Stimulated activated CD4-positive, alpha-beta T cell treated with anti-CD3 and anti-CD28 coated beads, TNF-alpha, amount 100 ng/mL, for 48 hours (primary cell): ENCODE measurements around the gene CDC42BPA.

Experiments used
- DNase-seq, 3 donors: peaks; one replicate each; pipeline ENCODE4 v3.0.0-alpha.2; 2020; ENCODE audit warnings: low read depth in 3 of 3

Gene CDC42BPA

DNA sequence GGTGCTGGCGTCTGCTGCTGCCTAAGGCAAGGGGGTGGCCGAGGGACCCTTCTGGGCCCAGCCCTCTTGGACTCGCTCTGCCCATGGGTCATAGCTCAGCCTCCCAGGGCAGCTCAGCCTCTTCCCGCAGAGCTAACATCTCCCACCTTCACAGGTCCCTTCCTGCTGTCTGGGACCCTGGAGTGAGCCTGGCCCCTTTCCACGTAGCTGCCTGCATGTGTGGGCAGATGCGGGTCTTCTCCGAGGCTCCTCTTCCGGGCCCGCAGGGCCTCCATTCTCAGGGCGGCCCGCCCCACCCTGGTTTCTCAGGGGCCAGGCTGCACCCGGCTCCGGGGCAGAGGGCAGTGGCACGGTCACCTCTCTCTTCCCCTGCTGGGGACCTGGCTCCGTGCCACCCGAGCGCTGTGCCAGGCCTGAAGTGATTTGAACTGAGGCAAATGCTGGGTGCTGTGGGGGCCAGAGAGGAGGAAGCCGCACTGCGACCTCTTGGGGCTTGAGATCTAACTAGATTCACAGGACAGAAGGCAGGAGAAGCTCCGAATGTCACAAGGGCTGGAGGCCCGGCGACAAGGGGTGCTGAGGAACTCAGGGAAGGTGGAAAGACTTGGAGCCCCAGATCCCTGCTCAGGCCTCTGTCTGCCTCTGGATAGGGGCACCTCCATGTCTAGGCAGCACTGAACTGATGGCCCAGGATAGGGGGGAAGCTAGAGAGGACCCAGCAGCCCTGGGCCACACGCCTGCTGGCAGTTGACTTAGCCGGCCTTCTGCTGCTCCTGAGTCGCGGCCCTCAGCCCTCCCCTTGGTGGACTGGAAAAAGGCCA, 337.5 kb downstream of the CDC42BPA start:
- DNase-seq, result no peak

- no peak for DNase-seq
Observed at GRCh38 chr1:226980122-226980560, 338.2 kb downstream of the CDC42BPA start.

- no peak for DNase-seq
Observed at GRCh38 chr1:226979517-226980121, 338.7 kb downstream of the CDC42BPA start.

DNA sequence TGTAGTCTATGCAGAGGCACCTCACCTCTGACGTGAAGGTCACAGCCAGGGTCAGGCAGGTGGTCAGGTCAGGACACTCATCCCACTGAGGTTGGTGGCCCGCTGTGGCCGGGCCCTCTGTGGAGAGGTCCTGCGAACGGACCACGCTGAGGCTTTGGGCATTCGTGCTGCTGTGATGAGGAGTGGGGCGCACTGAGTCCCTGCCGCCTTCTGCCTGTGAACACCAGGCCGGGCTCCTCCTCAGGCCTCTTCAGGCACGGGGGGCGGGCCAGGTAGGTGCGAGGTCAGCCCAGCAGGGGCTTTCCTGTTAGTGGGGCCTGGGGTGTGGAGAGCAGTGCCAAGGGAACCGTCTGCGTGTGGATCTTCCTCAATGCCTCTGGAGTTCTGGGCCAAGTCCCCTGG, 339.2 kb downstream of the CDC42BPA start:
- DNase-seq, result no peak

DNA sequence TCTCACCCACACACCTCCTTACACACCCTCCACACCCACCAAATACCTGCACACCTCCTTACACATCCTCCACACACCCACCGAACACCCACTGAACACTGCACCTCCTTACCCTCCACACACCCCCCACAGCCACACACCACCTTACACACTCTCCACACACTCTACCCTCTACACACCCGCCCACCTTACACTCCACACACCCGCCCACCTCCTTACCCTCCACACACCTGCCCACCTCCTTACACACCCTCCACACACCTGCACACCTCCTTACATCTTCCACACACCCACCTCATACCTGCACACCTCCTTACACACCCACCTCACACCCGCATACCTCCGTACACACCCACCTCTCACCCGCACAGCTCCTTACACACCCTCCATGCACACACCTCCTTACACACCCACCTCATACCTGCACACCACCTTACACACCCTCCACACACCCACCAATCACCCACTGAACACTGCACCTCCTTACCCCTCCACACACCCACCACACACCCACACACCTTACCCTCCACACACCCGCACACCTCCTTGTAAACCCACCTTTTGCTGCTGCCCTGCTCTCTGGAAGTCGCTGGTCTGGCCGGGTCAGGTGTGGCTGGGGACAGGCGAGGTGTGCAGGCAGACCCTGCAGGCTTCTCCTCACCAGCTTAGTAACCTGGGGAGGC, 339.7 kb downstream of the CDC42BPA start:
- DNase-seq, result no peak

GRCh38 chr1:226977643-226978431, 340.5 kb downstream of the CDC42BPA start:
- DNase-seq, result no peak

DNA sequence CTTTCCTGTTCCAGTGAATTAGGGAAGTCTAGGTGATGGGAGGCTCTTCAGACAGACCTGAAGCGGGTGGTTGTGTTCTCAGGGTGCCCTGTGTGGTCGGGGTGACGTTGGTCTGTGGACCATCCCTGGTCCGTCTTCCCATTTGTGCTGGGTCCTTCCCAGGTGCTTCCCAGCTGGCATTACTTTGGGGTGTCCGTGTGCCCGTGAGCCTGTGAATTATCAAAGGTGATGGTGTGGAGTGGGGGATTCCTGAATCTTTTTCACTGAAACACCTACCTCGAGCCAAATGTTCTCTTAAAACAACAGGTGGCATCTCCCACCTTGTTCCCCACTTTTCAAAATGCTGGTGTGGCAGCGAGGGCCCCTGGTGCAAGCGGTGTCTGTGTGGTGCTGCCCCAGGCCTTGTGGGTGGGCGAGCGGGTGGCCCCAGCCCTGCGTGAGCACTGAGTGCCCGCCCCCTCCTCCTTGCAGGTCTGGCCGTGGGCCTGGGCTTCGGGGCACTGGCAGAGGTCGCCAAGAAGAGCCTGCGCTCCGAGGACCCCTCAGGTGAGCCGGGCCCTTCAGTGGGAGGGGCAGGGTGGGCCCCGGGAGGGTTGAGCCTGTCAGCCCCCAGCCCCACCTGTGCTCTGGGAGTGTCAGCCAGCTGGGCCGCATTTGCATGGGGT, 341.2 kb downstream of the CDC42BPA start:
- DNase-seq, result no peak

DNA sequence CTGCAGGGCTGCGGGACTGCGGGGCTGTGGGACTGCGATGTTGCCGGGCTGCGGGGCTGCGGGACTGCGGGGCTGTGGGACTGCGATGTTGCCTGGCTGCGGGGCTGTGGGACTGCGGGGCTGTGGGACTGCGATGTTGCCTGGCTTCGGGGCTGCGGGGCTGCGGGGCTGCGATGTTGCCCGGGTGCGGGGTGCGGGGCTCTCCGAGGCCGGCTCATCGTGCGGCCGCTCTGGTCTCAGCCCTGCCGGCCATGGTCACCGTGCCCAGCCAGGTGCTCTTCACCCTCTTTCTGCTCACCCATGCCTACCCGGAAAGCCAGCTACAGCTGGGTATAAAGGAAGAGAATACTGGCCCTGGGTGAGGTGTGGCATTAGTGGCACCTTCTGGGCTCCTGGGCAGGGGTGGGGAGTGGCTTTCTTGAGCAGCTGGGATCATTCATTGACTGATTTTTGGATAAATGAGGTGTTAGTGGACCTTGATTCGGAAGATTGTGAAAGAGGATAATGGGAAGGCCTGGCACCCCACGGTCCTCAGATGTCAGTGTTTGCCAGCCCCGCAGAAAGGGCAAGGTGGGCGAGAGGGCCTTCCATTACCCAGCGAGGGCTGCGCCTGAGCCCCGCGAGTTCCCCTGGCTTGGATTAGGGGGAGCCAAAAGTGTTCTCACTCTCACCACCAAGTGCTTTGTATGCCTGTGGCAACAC, 341.9 kb downstream of the CDC42BPA start:
- DNase-seq, result no peak

GRCh38 chr1:226975259-226976250, 342.7 kb downstream of the CDC42BPA start:
- DNase-seq, result no peak

DNA sequence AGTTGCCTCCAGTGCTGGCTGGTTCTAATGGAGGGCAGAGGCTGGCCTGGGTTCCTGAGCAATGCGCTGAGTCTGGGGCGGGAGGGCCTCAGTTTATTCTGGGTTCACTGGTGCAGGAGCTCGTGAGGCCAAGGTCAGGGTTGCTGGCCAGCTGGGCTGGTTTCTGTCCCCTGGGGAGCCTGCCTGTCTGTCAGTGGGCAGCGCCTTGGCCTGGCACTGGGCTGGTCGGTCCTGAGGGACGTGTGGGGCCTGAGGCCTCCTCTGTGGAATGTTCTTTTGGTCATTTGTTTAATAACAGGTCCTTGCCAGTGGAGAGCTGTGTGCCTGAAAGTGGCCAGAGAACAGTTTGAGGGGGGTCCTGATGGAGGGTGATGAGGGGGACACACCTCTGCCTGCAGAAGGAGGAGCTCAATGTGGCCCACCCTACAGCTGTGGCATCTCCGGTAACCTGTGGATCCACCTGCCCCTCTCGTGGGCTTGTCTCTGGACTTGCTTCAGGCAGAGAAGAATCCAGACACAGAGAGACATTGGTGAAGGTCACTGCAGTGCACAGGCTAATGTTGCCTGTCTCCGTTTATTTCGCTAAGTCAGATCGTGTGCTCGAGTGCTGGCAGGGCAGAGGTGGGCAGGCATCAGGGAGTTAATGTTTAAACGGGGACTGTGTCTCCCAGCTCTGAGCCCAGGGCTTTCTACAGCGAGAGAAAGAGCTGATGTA, 343.6 kb downstream of the CDC42BPA start:
- DNase-seq, result no peak

DNA sequence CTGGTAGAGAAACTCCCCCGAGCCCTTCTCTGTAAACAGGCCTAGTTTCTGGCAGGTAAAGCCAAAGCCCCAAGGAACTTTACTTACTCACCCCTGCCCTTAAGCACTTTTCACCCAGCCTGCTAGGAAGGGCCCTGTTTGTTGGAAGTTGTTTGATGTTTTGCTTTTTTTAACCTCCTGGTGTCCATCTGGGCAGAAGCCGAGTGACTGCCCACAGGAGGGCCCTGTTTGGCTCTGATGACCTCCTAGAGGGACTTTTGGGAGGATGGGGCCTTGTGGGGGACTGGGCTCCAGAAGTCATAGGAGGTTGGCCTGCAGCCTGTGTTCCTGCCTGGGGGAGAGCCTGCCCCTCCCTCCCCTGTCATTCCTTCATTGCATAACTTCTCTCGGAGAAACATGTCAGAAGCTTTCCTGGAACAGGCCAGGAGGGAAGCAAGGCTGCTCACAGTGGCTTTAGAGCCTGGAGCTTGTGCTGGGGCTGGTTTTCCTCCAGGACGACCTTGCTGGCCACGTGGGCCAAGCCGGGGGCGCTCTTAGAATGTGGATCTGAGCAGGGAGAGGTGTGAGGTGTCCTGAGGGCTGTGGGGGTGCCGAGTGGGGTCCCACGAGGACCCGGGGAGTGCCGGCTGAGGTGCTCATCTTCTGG, 344.3 kb downstream of the CDC42BPA start:
- no peak for DNase-seq

DNA sequence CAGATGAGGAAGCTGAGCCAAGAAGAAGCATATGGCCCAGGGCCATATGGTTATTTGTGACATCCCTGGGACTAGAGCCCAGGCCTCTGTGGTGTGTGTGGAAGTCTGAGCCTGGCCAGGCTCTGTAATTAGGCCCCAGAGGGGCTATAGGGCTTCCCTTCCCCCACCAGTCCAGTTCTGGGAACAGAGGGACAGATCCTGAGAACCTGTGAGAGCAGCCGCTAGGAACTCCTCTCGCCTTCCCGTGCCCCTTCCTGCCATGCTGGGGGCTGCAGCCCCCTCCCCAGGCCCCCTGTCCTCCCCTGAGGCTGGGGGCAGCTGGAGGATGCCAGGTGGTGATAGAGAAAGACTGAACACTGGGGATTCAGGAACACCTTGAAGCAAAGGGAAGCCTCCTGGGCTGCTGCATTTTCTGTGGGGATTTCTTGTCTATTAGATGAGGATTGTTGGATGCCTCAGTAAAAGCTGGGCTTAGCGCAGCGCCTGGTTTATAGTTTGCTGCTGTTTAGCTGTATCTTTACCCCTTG, 344.9 kb downstream of the CDC42BPA start:
- no peak for DNase-seq

DNA sequence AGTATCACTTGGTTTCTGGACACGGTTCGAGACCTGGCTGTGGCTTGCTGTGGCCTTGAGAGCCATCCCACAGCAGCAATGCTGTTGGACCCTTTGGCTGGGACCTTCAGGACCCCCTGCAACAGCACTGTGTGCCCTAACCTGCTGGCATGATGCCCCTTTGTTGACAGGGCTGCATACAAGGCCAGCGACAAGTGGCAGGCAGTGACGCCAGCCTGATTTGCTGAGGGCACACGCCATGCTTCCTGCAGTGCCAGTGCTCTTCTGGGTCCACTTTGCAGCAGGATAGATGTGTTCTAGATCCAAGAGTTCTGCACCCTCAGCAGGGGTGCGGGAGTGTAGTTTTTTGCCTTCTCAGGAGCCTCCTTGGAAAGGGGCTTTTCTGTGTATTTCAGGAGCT, 345.4 kb downstream of the CDC42BPA start:
- DNase-seq, result no peak

- no peak for DNase-seq
Observed at GRCh38 chr1:226971765-226972164, 346.5 kb downstream of the CDC42BPA start.

DNA sequence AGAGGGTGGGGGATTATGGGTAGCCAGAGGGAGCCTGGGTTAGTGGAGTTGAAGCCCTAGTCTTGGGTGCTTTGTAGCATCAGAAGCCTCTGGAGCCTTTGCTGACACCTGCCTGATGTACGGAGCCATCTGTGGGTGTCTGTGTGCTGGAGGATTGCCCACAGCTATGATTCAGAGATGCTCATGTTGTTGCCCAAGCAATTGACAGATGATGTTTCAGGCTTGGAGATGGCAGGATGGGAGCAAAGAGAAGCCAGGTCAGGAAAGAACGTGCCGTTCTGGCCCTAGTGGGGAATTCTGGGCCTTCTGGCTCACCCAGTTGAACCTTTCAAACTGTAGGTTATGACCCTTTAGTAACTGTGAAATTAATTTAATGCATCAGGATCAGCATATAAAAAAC, 350.6 kb downstream of the CDC42BPA start:
- DNase-seq, result no peak

GRCh38 chr1:226966683-226967082, 351.6 kb downstream of the CDC42BPA start:
- DNase-seq, result no peak

GRCh38 chr1:226965581-226966440, 352.5 kb downstream of the CDC42BPA start:
- no peak for DNase-seq
